PC-3 (cell line): Measurements from ENCODE around the gene MRPL39. TPM values are rescaled to one million over a fixed set of nuclear protein-coding genes. Genes with fewer than 3 reads are reported as not detected.

Experiments
- ATAC-seq: fragments of 200-7000 bp; cut with Tn5 transposase; 2 replicates; pipeline ENCODE4 v1.9.1; 2020; ENCODE audit warnings: mild to moderate bottlenecking, moderate library complexity
- BruUV-seq: library from RNA; stranded (reverse); fragments of 400-500 nt; replicated peaks from 2 replicates; lab custom pipeline; 2021; lab: Mats Ljungman, UMichigan
- CTCF ChIA-PET: fragments of 300-600 bp; sonication (Branson Sonifier 250); formaldehyde crosslinking; loops from one replicate; lab custom pipeline; 2022; ENCODE audit warnings: antibody characterized with exemption; lab: Charles Lee
- POLR2A ChIA-PET: fragments of 300-600 bp; sonication (Branson Sonifier 250); formaldehyde crosslinking; loops from one replicate; lab custom pipeline; 2022; ENCODE audit warnings: antibody characterized with exemption; ENCODE audit not compliant: unreplicated experiment; lab: Charles Lee
- DNase-seq: peaks from one replicate; pipeline ENCODE4 v3.0.0-alpha.2; 2015
- H2AFZ ChIP-seq: fragments of 300-600 bp; sonication (generic); 2 replicates; pipeline ENCODE4 v1.6.0; 2016; ENCODE audit warnings: antibody characterized with exemption, low read length
- H3F3A ChIP-seq: fragments of 300-600 bp; sonication (generic); one replicate; pipeline ENCODE4 v1.6.0; 2017; ENCODE audit warnings: antibody characterized with exemption, low read length, control low read depth, mild to moderate bottlenecking; ENCODE audit not compliant: unreplicated experiment
- H3K27ac ChIP-seq: fragments of 300-600 bp; sonication (generic); 2 replicates; pipeline ENCODE4 v1.5.1; 2016; ENCODE audit warnings: mild to moderate bottlenecking, low read length
- H3K27me3 ChIP-seq: fragments of 300-600 bp; sonication (generic); 2 replicates; pipeline ENCODE4 v1.6.1; 2016; ENCODE audit warnings: low read length, mixed read lengths
- H3K36me3 ChIP-seq: fragments of 300-600 bp; sonication (generic); 2 replicates; pipeline ENCODE4 v1.6.1; 2016; ENCODE audit warnings: low read depth, mixed run types, low read length, mixed read lengths
- H3K4me1 ChIP-seq: fragments of 300-600 bp; sonication (generic); 2 replicates; pipeline ENCODE4 v1.5.1; 2016; ENCODE audit warnings: low read length; ENCODE audit not compliant: insufficient read depth
- H3K4me2 ChIP-seq: fragments of 300-600 bp; sonication (generic); 2 replicates; pipeline ENCODE4 v1.6.0; 2016; ENCODE audit warnings: low read length
- H3K4me3 ChIP-seq: fragments of 300-600 bp; sonication (generic); 2 replicates; pipeline ENCODE4 v1.5.1; 2016; ENCODE audit warnings: mild to moderate bottlenecking, low read length, mixed read lengths
- H3K79me2 ChIP-seq: fragments of 300-600 bp; sonication (generic); 2 replicates; pipeline ENCODE4 v1.6.1; 2017; ENCODE audit warnings: low read length, mixed read lengths
- H3K9ac ChIP-seq: fragments of 300-600 bp; sonication (generic); 2 replicates; pipeline ENCODE4 v1.6.0; 2016; ENCODE audit warnings: mild to moderate bottlenecking, low read length
- H3K9me2 ChIP-seq: fragments of 300-600 bp; sonication (generic); replicated peaks from 2 replicates; pipeline ENCODE4 v1.6.1; 2016; ENCODE audit warnings: mixed run types, low read length, mixed read lengths
- H3K9me3 ChIP-seq: fragments of 300-600 bp; sonication (generic); 2 replicates; pipeline ENCODE4 v1.6.1; 2016; ENCODE audit warnings: low read length, mixed read lengths
- H4K20me1 ChIP-seq: fragments of 300-600 bp; sonication (generic); 2 replicates; pipeline ENCODE4 v1.6.1; 2016; ENCODE audit warnings: low read length, mixed read lengths
- CTCF ChIP-seq: fragments of 300-600 bp; sonication (generic); conservative IDR thresholded peaks from 2 replicates; pipeline ENCODE4 v1.5.1; 2017; ENCODE audit warnings: antibody characterized with exemption, low read depth, mild to moderate bottlenecking, low read length
- EZH2 ChIP-seq: fragments of 300-600 bp; sonication (generic); IDR thresholded peaks from one replicate; pipeline ENCODE4 v1.6.1; 2017; ENCODE audit warnings: antibody characterized with exemption, mild to moderate bottlenecking, low read length; ENCODE audit not compliant: unreplicated experiment
- EZH2phosphoT487 ChIP-seq: fragments of 300-600 bp; sonication (generic); IDR thresholded peaks from 2 replicates; pipeline ENCODE4 v1.6.1; 2018; ENCODE audit warnings: mild to moderate bottlenecking, antibody characterized with exemption, low read length, borderline replicate concordance
- intact Hi-C: fragments of 100-400 bp; cut with micrococcal nuclease; formaldehyde crosslinking; loops from 2 replicates; pipeline ENCODE4 v1.9.0; 2023
- total RNA-seq: library from RNA; depleted of rRNA; stranded (reverse); fragments of >200 nt; gene quantifications from 2 replicates; pipeline ENCODE4 v1.2.3, GENCODE V29; 2014

The MRPL39 gene
- total RNA-seq, 1 experiment from 2014 or later: 107 TPM

GRCh38 chr21:25625036-25625435 lies 17.8 kb upstream of the MRPL39 start:
- Histone ChIP-seq H3K36me3 (no peaks in the 10 kb centered on the region), H3K79me2 (no peaks in the 10 kb centered on the region), H3F3A (no peaks in the 10 kb centered on the region), H3K27me3 (no peaks in the 10 kb centered on the region), H2AFZ (no peak overlapping the region), H3K4me2 (no peak overlapping the region), H3K9me2 (no peaks in the 10 kb centered on the region), H3K9ac (no peak overlapping the region), H3K4me1 (no peaks in the 10 kb centered on the region), H3K4me3 (no peak overlapping the region), H4K20me1 (no peaks in the 10 kb centered on the region), H3K27ac (no peak overlapping the region), H3K9me3 (no peaks in the 10 kb centered on the region)
- intact Hi-C loops: no loop called here
- ATAC-seq (no peak), DNase-seq (no peak)
- no TSS peak for BruUV-seq
- POLR2A ChIA-PET: no interaction called here
- CTCF ChIA-PET: no interaction called here
- TF ChIP-seq EZH2 (no peak), EZH2phosphoT487 (no peak), CTCF (no peak)

GRCh38 chr21:25624511-25624910 lies 17.2 kb upstream of the MRPL39 start:
- intact Hi-C loops: no loop called here
- no peak for ATAC-seq
- no peak overlapping the region for H2AFZ ChIP-seq
- H3K79me2 ChIP-seq: no peaks in the 10 kb centered on the region
- no peaks in the 10 kb centered on the region for H3K36me3 ChIP-seq
- BruUV-seq: no TSS peak
- H3K9me2 ChIP-seq: no peaks in the 10 kb centered on the region
- TF ChIP-seq EZH2 (no peak), EZH2phosphoT487 (no peak), CTCF (no peak)
- CTCF ChIA-PET: no interaction called here
- no peak for DNase-seq
- no peak overlapping the region for H3K9ac ChIP-seq
- H3K27ac ChIP-seq: no peak overlapping the region
- no peaks in the 10 kb centered on the region for H3K27me3 ChIP-seq
- no peaks in the 10 kb centered on the region for H4K20me1 ChIP-seq
- no peaks in the 10 kb centered on the region for H3F3A ChIP-seq
- no peak overlapping the region for H3K4me2 ChIP-seq
- POLR2A ChIA-PET: no interaction called here
- no peaks in the 10 kb centered on the region for H3K4me1 ChIP-seq
- no peaks in the 10 kb centered on the region for H3K9me3 ChIP-seq
- no peak overlapping the region for H3K4me3 ChIP-seq

DNA sequence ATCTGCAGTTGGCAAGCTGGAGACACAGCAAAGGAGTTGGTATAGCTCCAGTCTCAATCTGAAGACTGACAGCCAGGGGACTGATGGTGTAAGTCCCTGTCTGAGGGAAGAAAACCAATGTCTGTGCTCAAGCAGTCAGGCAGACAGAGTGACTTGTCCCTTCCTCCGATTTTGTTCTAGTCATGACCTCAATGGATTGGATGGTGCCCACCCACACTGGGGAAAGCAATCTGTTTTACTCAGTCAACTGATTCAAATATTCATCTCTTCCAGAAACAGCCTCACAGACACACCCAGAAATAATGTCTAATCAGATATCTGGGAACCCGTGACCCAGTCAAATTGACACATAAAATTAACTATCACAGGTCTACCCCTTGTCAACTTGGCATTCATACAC lies 11.9 kb upstream of the MRPL39 start:
- no peak overlapping the region for H3K9ac ChIP-seq
- H3K4me1 ChIP-seq: no peaks in the 10 kb centered on the region
- no peaks in the 10 kb centered on the region for H3F3A ChIP-seq
- no peak overlapping the region for H2AFZ ChIP-seq
- DNase-seq: no peak
- no peaks in the 10 kb centered on the region for H3K9me3 ChIP-seq
- H3K27me3 ChIP-seq: no peaks in the 10 kb centered on the region
- H3K4me2 ChIP-seq: no peak overlapping the region
- ChIA-PET CTCF (no interaction called here), POLR2A (no interaction called here)
- no peaks in the 10 kb centered on the region for H3K79me2 ChIP-seq
- BruUV-seq: no TSS peak
- no peak overlapping the region for H3K4me3 ChIP-seq
- H3K27ac ChIP-seq: no peak overlapping the region
- ATAC-seq: no peak
- H4K20me1 ChIP-seq: no peaks in the 10 kb centered on the region
- TF ChIP-seq CTCF: no peak
- TF ChIP-seq EZH2phosphoT487: no peak
- TF ChIP-seq EZH2: no peak
- H3K36me3 ChIP-seq: no peaks in the 10 kb centered on the region
- intact Hi-C loops: no loop called here
- no peaks in the 10 kb centered on the region for H3K9me2 ChIP-seq
